Left cardiac atrium (tissue), 4 donors: ENCODE measurements around the gene ATP1B2. TPM values are rescaled to one million over a fixed set of nuclear protein-coding genes. Genes with fewer than 3 reads are reported as not detected.
A peak's percentile ranks its signal among the peaks of the same experiment; 100 is the strongest.

Experiments
- ATAC-seq, 2 donors: fragments of 200-7000 bp; cut with Tn5 transposase; one replicate each; pipeline ENCODE4 v1.9.1; 2020; ENCODE audit warnings: mild to moderate bottlenecking in 2 of 2, moderate library complexity in 2 of 2
- DNase-seq: peaks from one replicate; pipeline ENCODE4 v3.0.0-alpha.2; 2020
- intact Hi-C, 2 donors: fragments of 100-400 bp; cut with DNase I; formaldehyde crosslinking; loops; one replicate each; pipeline versions ENCODE4 v1.14.1 to v1.15.1; 2022 to 2023
- total RNA-seq, 2 donors: library from RNA; stranded (reverse); fragmentation: NEBNext Ultra II Directional; extraction: Animal tissue kit (Norgen Biotek cat#: 25700); gene quantifications; one replicate each; pipeline ENCODE4 v1.2.1, GENCODE V29; 2021
- donor health status: DM: no; HTN: yes; CAD: no.
- donor health status: DM: no; HTN: yes; CAD: no; lungs with severe emphysema.
- donor health status: DM: yes; HTN: yes; CAD: no.
- donor health status: Dilated cardiomyopathy.

Gene ATP1B2
- total RNA-seq, 2 donors from 2014 or later, result 1.8 to 3.7 TPM

- ATAC-seq (peak in 1 of 2 donors; percentile 17), DNase-seq (no peak)
- intact Hi-C loops, result no loop called here
These were observed 17.1 kb downstream of the ATP1B2 start for GRCh38 chr17:7667656-7668406.

GRCh38 chr17:7668482-7668881, 17.8 kb downstream of the ATP1B2 start:
- intact Hi-C loops, result no loop called here
- DNase-seq (no peak), ATAC-seq (no peak)

- no peak for DNase-seq
- no peak for ATAC-seq
- intact Hi-C loops, result no loop called here
These were observed 22.5 kb downstream of the ATP1B2 start for GRCh38 chr17:7673239-7673638.

GRCh38 chr17:7674934-7675333, 24.2 kb downstream of the ATP1B2 start:
- ATAC-seq, result no peak
- DNase-seq, result no peak
- intact Hi-C loops, result no loop called here

- ATAC-seq (no peak), DNase-seq (no peak)
- intact Hi-C loops, result no loop called here
These were observed 25.8 kb downstream of the ATP1B2 start for GRCh38 chr17:7676533-7676932.

GRCh38 chr17:7677388-7678067, 26.8 kb downstream of the ATP1B2 start:
- intact Hi-C loops, result no loop called here
- DNase-seq, result no peak
- ATAC-seq, result no peak

- intact Hi-C loops, result loop anchor here in 1 of 2 donors (10.0 kb wide), 1 partner anchor 50 kb away; the partner anchor contains the start of gene SHBG
These were observed 34.3 kb downstream of the ATP1B2 start for GRCh38 chr17:7684851-7685532.

GRCh38 chr17:7685533-7686221, 35.0 kb downstream of the ATP1B2 start:
- intact Hi-C loops, result loop anchor here (2.0 to 10.0 kb wide), 2 partner anchors 51 to 57 kb away; partner anchors contain the start of gene SHBG (in 1 of the 2)
- peak; percentile 77 to 79 for ATAC-seq
- DNase-seq, result peak; percentile 93

More at GRCh38 chr17:7684851-7685532, 34.3 kb downstream of the ATP1B2 start:
- DNase-seq (no peak), ATAC-seq (no peak)

- intact Hi-C loops, result loop anchor here (2.0 to 10.0 kb wide), 2 partner anchors 52 to 58 kb away; partner anchors contain the start of gene SHBG (in 1 of the 2)
These were observed 35.7 kb downstream of the ATP1B2 start for GRCh38 chr17:7686222-7687071.

GRCh38 chr17:7687072-7687907, 36.6 kb downstream of the ATP1B2 start, which contains the start of gene TP53:
TP53 (minus strand) TSS chr17:7687490; CDS start chr17:7676594, 10,896 bp downstream.
- ATAC-seq, result peak; percentile 75 to 84
- peak; percentile 88 for DNase-seq
- intact Hi-C loops, result loop anchor here (2.0 to 10.0 kb wide), 2 partner anchors 52 to 58 kb away; partner anchors contain the start of gene SHBG (in 1 of the 2)

More at GRCh38 chr17:7686222-7687071, 35.7 kb downstream of the ATP1B2 start:
- ATAC-seq, result peak; percentile 62 to 66
- peak; percentile 80 for DNase-seq

GRCh38 chr17:7687908-7688807, 37.4 kb downstream of the ATP1B2 start, which contains the start of gene WRAP53:
WRAP53 (plus strand) TSS chr17:7688477; CDS start chr17:7688649, 172 bp downstream.
- DNase-seq (peak; percentile 97), ATAC-seq (peak; percentile 93 to 95)
- intact Hi-C loops, result loop anchor here (2.0 to 10.0 kb wide), 2 partner anchors 53 to 59 kb away; partner anchors contain the start of gene SHBG (in 1 of the 2)

GRCh38 chr17:7688808-7689316, 38.1 kb downstream of the ATP1B2 start:
- no peak for ATAC-seq
- intact Hi-C loops, result loop anchor here in 1 of 2 donors (10.0 kb wide), 1 partner anchor 54 kb away; the partner anchor contains the start of gene SHBG

GRCh38 chr17:7695586-7695985, 44.9 kb downstream of the ATP1B2 start:
- no peak for DNase-seq
- intact Hi-C loops, result no loop called here
- no peak for ATAC-seq

More at GRCh38 chr17:7688808-7689316, 38.1 kb downstream of the ATP1B2 start:
- no peak for DNase-seq

GRCh38 chr17:7697828-7698588, 47.3 kb downstream of the ATP1B2 start:
- DNase-seq, result no peak
- intact Hi-C loops, result no loop called here
- no peak for ATAC-seq

GRCh38 chr17:7700510-7700909, 49.8 kb downstream of the ATP1B2 start:
- DNase-seq (no peak), ATAC-seq (no peak)
- intact Hi-C loops, result no loop called here
